WTC11 (cell line): ENCODE results near the gene GBP3. TPM values are rescaled to one million over a fixed set of nuclear protein-coding genes. Genes with fewer than 3 reads are reported as not detected.
"Not testable (repeated sequence)": the region's sequence is repeated elsewhere in the genome, so short reads cannot be mapped to it uniquely, and the experiment has no call there.

ENCODE experiments used
- ATAC-seq: fragments of 200-7000 bp; cut with Tn5 transposase; 2 replicates; pipeline ENCODE4 v1.10.0; 2021; ENCODE audit warnings: mild to moderate bottlenecking, moderate library complexity
- CTCF ChIA-PET: fragments of 300-600 bp; sonication (Branson Sonifier 250); formaldehyde crosslinking; loops from one replicate; lab custom pipeline; 2021; ENCODE audit warnings: antibody characterized with exemption; lab: Charles Lee
- POLR2A ChIA-PET: fragments of 350-600 bp; sonication (Branson Sonifier 250); formaldehyde crosslinking; loops from one replicate; lab custom pipeline; 2021; ENCODE audit warnings: antibody characterized with exemption; lab: Charles Lee
- DNase-seq: peaks from one replicate; pipeline ENCODE4 v3.0.0; 2021; ENCODE audit warnings: low spot score
- H3K27ac Mint-ChIP-seq: 2 replicates; pipeline ENCODE4 v1.8.0; 2021; ENCODE audit warnings: mixed read lengths
- H3K27me3 Mint-ChIP-seq: 2 replicates; pipeline ENCODE4 v1.8.0; 2021; ENCODE audit warnings: low read depth, mild to moderate bottlenecking, moderate library complexity, mixed read lengths
- H3K36me3 Mint-ChIP-seq: 2 replicates; pipeline ENCODE4 v1.8.0; 2021; ENCODE audit warnings: mixed read lengths
- H3K4me1 Mint-ChIP-seq: 2 replicates; pipeline ENCODE4 v1.8.0; 2022; ENCODE audit warnings: mixed read lengths
- H3K4me3 Mint-ChIP-seq: 2 replicates; pipeline ENCODE4 v1.8.0; 2021; ENCODE audit warnings: mild to moderate bottlenecking, moderate library complexity, mixed read lengths
- H3K9me3 Mint-ChIP-seq: 2 replicates; pipeline ENCODE4 v1.8.0; 2021; ENCODE audit warnings: mixed read lengths
- ATF6 ChIP-seq: sonication (generic); formaldehyde crosslinking; IDR thresholded peaks from 2 replicates; pipeline ENCODE4 v1.8.1; 2023; ENCODE audit warnings: mild to moderate bottlenecking, missing genetic modification reagents
- CBFB ChIP-seq: sonication (generic); formaldehyde crosslinking; IDR thresholded peaks from 2 replicates; pipeline ENCODE4 v1.8.1; 2022; ENCODE audit warnings: mild to moderate bottlenecking, low read depth, missing genetic modification reagents
- EMX1 ChIP-seq: fragments of 250-450 bp; sonication (Bioruptor Pico); IDR thresholded peaks from 2 replicates; pipeline ENCODE4 v1.8.0; 2021; ENCODE audit warnings: mild to moderate bottlenecking
- ETV6 ChIP-seq: sonication (generic); formaldehyde crosslinking; IDR thresholded peaks from 2 replicates; pipeline ENCODE4 v1.8.1; 2022; ENCODE audit warnings: mild to moderate bottlenecking, missing genetic modification reagents
- FOXK1 ChIP-seq: sonication (generic); formaldehyde crosslinking; IDR thresholded peaks from 2 replicates; pipeline ENCODE4 v1.8.0; 2022; ENCODE audit warnings: mild to moderate bottlenecking, moderate library complexity, missing genetic modification reagents
- GRHL2 ChIP-seq: fragments of 250-450 bp; sonication (Bioruptor Pico); IDR thresholded peaks from 2 replicates; pipeline ENCODE4 v1.8.0; 2022; ENCODE audit warnings: mild to moderate bottlenecking, moderate library complexity; ENCODE audit not compliant: insufficient replicate concordance, severe bottlenecking
- IRF2 ChIP-seq: sonication (generic); formaldehyde crosslinking; IDR thresholded peaks from 2 replicates; pipeline ENCODE4 v1.8.0; 2022; ENCODE audit warnings: low read depth, missing genetic modification reagents, borderline replicate concordance
- JAZF1 ChIP-seq: fragments of 250-450 bp; sonication (Bioruptor Pico); IDR thresholded peaks from 2 replicates; pipeline ENCODE4 v1.9.0; 2021; ENCODE audit warnings: moderate library complexity, mild to moderate bottlenecking, inconsistent platforms
- KAT7 ChIP-seq: sonication (generic); formaldehyde crosslinking; IDR thresholded peaks from 2 replicates; pipeline ENCODE4 v1.8.1; 2023; ENCODE audit warnings: missing genetic modification reagents, mild to moderate bottlenecking, borderline replicate concordance
- NR1H2 ChIP-seq: sonication (generic); formaldehyde crosslinking; IDR thresholded peaks from 2 replicates; pipeline ENCODE4 v1.9.0; 2021; ENCODE audit warnings: mild to moderate bottlenecking, moderate library complexity, missing genetic modification reagents
- PREB ChIP-seq: sonication (generic); formaldehyde crosslinking; IDR thresholded peaks from 2 replicates; pipeline ENCODE4 v1.8.1; 2022; ENCODE audit warnings: mild to moderate bottlenecking, missing genetic modification reagents, moderate library complexity, borderline replicate concordance
- TCF7 ChIP-seq: sonication (generic); formaldehyde crosslinking; IDR thresholded peaks from 2 replicates; pipeline ENCODE4 v1.8.0; 2022; ENCODE audit warnings: mild to moderate bottlenecking, low read depth, missing genetic modification reagents, moderate library complexity
- TEAD4 ChIP-seq: sonication (generic); formaldehyde crosslinking; IDR thresholded peaks from 2 replicates; pipeline ENCODE4 v1.8.0; 2022; ENCODE audit warnings: mild to moderate bottlenecking, missing genetic modification reagents
- TP53 ChIP-seq: sonication (generic); formaldehyde crosslinking; IDR thresholded peaks from 2 replicates; pipeline ENCODE4 v1.8.1; 2023; ENCODE audit warnings: mild to moderate bottlenecking, missing genetic modification reagents
- ZNF263 ChIP-seq: sonication (generic); formaldehyde crosslinking; IDR thresholded peaks from 2 replicates; pipeline ENCODE4 v1.8.1; 2022; ENCODE audit warnings: low read depth, mild to moderate bottlenecking, moderate library complexity, missing genetic modification reagents
- ZNF423 ChIP-seq: fragments of 250-450 bp; sonication (Bioruptor Pico); IDR thresholded peaks from 2 replicates; pipeline ENCODE4 v2.1.2; 2022; ENCODE audit warnings: mild to moderate bottlenecking, moderate library complexity
- total RNA-seq: library from RNA; stranded (reverse); gene quantifications from 3 replicates; pipeline ENCODE4 v1.2.3, GENCODE V29; 2021
- TF ChIP-seq, protein P1 (sequence below): fragments of 250-450 bp; sonication (Bioruptor Pico); conservative IDR thresholded peaks from 2 replicates; pipeline ENCODE4 v1.9.0; 2021; ENCODE audit warnings: mild to moderate bottlenecking
- TF ChIP-seq, protein P2 (sequence below): sonication (generic); formaldehyde crosslinking; IDR thresholded peaks from 2 replicates; pipeline ENCODE4 v1.8.0; 2022; ENCODE audit warnings: mild to moderate bottlenecking, missing genetic modification reagents
- TF ChIP-seq, protein P3 (sequence below): fragments of 250-450 bp; sonication (Bioruptor Pico); IDR thresholded peaks from 2 replicates; pipeline ENCODE4 v1.9.0; 2021; ENCODE audit warnings: mild to moderate bottlenecking
- TF ChIP-seq, protein P4 (sequence below): sonication (generic); formaldehyde crosslinking; IDR thresholded peaks from 2 replicates; pipeline ENCODE4 v1.8.0; 2023; ENCODE audit warnings: missing genetic modification reagents, mild to moderate bottlenecking, borderline replicate concordance
- TF ChIP-seq, protein P5 (sequence below): fragments of 250-450 bp; sonication (Bioruptor Pico); IDR thresholded peaks from 2 replicates; pipeline ENCODE4 v1.8.0; 2021; ENCODE audit warnings: mild to moderate bottlenecking

The GBP3 gene
- total RNA-seq, 1 experiment from 2014 or later: not detected

DNA sequence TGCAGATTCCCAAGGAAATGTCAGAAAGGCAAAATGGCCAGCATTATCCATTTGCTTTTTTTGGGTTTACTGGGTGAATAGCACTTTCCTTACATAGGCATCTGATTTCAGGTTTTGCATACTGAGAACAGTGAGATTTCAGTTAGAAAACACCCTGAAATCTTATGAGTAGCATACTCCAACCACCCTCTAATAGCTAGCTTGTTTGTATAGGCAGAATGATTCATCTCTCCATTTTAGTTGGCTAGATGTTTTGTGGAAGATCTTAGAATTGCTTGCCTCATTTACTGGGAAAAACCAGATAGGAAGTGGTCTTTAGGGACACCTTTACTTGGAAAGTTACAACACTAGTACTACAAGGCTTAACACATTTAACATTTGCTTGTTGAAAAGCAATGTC lies 40.6 kb downstream of the GBP3 start:
- Mint-ChIP-seq H3K9me3 (0 out of 2 replicates have a peak, but pooled peaks cover 3% of the 10 kb centered on the region), H3K27me3 (no peaks in the 10 kb centered on the region), H3K36me3 (peaks cover 33% of the 10 kb centered on the region), H3K4me1 (peaks cover 17% of the 10 kb centered on the region), H3K27ac (no peak overlapping the region), H3K4me3 (no peak overlapping the region)
- ChIA-PET CTCF (no interaction called here), POLR2A (no interaction called here)
- DNase-seq (no peak), ATAC-seq (no peak)
- TF ChIP-seq, protein P1, sequence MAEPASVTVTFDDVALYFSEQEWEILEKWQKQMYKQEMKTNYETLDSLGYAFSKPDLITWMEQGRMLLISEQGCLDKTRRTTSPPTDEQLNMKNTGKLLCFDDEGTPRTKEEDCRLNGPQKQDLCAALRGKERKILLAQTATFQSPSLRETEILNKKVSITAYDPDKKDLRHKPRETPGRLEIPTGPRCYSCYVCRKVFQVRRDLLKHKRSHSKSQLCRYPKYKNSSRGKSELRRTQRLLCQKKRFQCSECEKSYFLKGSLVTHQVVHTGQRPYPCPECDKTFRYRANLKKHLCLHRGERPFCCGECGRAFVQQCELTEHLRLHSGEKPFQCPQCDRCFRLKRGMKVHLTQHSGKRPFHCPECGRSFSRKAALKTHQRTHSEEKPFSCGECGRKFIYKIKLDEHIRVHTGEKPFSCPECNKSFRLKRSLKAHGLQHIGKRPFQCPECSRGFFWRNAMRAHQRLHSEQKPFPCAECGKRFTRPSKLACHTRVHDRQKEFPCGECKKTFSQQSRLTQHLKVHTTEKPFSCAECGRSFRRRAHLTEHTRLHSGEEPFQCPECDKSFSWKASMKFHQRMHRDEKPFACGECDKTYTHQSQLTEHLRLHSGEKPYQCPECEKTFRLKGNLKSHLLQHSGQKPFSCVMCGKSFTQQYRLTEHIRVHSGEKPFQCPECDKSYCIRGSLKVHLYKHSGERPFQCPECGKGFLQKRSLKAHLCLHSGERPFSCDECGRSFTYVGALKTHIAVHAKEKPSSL (CRISPR knock-in tag): no peak
- TF ChIP-seq TEAD4 (no peak), GRHL2 (CRISPR knock-in tag) (no peak), KAT7 (CRISPR knock-in tag) (no peak), ZNF423 (CRISPR knock-in tag) (no peak), JAZF1 (CRISPR knock-in tag) (no peak), IRF2 (CRISPR knock-in tag) (no peak)
- TF ChIP-seq, protein P2, sequence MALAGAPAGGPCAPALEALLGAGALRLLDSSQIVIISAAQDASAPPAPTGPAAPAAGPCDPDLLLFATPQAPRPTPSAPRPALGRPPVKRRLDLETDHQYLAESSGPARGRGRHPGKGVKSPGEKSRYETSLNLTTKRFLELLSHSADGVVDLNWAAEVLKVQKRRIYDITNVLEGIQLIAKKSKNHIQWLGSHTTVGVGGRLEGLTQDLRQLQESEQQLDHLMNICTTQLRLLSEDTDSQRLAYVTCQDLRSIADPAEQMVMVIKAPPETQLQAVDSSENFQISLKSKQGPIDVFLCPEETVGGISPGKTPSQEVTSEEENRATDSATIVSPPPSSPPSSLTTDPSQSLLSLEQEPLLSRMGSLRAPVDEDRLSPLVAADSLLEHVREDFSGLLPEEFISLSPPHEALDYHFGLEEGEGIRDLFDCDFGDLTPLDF (CRISPR knock-in tag): no peak
- TF ChIP-seq, protein P3, sequence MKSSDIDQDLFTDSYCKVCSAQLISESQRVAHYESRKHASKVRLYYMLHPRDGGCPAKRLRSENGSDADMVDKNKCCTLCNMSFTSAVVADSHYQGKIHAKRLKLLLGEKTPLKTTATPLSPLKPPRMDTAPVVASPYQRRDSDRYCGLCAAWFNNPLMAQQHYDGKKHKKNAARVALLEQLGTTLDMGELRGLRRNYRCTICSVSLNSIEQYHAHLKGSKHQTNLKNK (CRISPR knock-in tag): no peak
- TF ChIP-seq, protein P4, sequence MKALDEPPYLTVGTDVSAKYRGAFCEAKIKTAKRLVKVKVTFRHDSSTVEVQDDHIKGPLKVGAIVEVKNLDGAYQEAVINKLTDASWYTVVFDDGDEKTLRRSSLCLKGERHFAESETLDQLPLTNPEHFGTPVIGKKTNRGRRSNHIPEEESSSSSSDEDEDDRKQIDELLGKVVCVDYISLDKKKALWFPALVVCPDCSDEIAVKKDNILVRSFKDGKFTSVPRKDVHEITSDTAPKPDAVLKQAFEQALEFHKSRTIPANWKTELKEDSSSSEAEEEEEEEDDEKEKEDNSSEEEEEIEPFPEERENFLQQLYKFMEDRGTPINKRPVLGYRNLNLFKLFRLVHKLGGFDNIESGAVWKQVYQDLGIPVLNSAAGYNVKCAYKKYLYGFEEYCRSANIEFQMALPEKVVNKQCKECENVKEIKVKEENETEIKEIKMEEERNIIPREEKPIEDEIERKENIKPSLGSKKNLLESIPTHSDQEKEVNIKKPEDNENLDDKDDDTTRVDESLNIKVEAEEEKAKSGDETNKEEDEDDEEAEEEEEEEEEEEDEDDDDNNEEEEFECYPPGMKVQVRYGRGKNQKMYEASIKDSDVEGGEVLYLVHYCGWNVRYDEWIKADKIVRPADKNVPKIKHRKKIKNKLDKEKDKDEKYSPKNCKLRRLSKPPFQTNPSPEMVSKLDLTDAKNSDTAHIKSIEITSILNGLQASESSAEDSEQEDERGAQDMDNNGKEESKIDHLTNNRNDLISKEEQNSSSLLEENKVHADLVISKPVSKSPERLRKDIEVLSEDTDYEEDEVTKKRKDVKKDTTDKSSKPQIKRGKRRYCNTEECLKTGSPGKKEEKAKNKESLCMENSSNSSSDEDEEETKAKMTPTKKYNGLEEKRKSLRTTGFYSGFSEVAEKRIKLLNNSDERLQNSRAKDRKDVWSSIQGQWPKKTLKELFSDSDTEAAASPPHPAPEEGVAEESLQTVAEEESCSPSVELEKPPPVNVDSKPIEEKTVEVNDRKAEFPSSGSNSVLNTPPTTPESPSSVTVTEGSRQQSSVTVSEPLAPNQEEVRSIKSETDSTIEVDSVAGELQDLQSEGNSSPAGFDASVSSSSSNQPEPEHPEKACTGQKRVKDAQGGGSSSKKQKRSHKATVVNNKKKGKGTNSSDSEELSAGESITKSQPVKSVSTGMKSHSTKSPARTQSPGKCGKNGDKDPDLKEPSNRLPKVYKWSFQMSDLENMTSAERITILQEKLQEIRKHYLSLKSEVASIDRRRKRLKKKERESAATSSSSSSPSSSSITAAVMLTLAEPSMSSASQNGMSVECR: no peak

- Mint-ChIP-seq H3K27ac (peak overlapping the region; percentile 76), H3K4me1 (peaks cover 17% of the 10 kb centered on the region), H3K36me3 (peaks cover 28% of the 10 kb centered on the region)
- POLR2A ChIA-PET, H3K4me3 Mint-ChIP-seq, CTCF ChIA-PET, H3K9me3 Mint-ChIP-seq, ATAC-seq, DNase-seq, H3K27me3 Mint-ChIP-seq: not testable (repeated sequence)
Measured at GRCh38 chr1:88981506-88981905, 41.2 kb downstream of the GBP3 start.

GRCh38 chr1:88980870-88981269 lies 41.8 kb downstream of the GBP3 start:
- Mint-ChIP-seq H3K36me3 (peaks cover 30% of the 10 kb centered on the region), H3K4me1 (peaks cover 17% of the 10 kb centered on the region), H3K27me3 (no peaks in the 10 kb centered on the region), H3K4me3 (no peak overlapping the region), H3K27ac (no peak overlapping the region; the same call in 1 of the 2 replicates), H3K9me3 (0 out of 2 replicates have a peak, but pooled peaks cover 3% of the 10 kb centered on the region)
- CTCF ChIA-PET: no interaction called here
- DNase-seq (no peak), ATAC-seq (no peak)
- POLR2A ChIA-PET: no interaction called here
- TF ChIP-seq, protein P5, sequence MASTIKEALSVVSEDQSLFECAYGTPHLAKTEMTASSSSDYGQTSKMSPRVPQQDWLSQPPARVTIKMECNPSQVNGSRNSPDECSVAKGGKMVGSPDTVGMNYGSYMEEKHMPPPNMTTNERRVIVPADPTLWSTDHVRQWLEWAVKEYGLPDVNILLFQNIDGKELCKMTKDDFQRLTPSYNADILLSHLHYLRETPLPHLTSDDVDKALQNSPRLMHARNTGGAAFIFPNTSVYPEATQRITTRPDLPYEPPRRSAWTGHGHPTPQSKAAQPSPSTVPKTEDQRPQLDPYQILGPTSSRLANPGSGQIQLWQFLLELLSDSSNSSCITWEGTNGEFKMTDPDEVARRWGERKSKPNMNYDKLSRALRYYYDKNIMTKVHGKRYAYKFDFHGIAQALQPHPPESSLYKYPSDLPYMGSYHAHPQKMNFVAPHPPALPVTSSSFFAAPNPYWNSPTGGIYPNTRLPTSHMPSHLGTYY: no peak
- TF ChIP-seq FOXK1 (CRISPR knock-in tag) (no peak), ATF6 (CRISPR knock-in tag) (no peak), ZNF263 (CRISPR knock-in tag) (no peak), PREB (CRISPR knock-in tag) (no peak), EMX1 (no peak), TCF7 (CRISPR knock-in tag) (no peak), CBFB (CRISPR knock-in tag) (no peak), NR1H2 (CRISPR knock-in tag) (no peak), ETV6 (CRISPR knock-in tag) (no peak), TP53 (no peak)
